Measurements from ENCODE around the gene RPL5. TPM values are rescaled to one million over a fixed set of nuclear protein-coding genes. Genes with fewer than 3 reads are reported as not detected.
"Not testable (repeated sequence)": the region's sequence is repeated elsewhere in the genome, so short reads cannot be mapped to it uniquely, and the experiment has no call there.

The RPL5 gene
- 3,395 and 3,707 TPM in 2 replicates for total RNA-seq (2014; rRNA removed; shearing (Covaris generic))

DNA sequence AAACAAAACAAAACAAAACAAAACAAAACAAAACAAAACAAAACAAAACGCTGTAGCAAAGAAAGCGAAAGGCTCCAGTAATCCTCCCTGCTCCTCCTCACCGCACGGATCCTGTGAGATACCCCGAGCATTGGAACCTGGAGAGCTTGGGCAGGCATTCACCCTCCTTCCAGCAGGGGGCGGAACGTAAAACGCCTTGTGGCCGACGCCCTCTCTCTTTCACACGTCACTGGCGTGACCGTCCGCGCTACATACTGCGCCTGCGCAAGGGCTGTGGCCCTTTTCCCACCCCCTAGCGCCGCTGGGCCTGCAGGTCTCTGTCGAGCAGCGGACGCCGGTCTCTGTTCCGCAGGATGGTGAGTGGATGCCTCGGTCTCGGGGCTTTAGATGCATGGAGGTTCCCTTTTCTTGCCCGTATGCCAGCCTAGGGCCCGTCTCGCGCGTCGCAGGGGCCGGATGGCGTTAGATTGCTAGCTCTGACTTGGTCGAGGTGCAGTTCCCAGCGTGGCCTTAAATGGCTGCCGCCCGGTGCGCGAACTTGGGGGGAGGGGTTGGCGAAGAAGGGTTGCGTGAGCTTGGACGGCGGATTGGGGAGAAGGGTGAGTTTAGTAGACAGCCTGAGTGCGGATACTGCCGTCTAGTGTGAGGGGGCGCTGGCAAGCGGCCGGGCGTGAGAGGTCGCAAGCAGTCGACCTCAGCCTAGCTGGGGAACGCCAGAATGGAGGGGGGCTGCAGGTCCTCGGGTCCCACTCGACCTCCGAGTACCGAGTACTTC is at the start of gene RPL5:
TSS of gene RPL5 (plus strand) at position 279 of the 775 bp plus-strand sequence. CDS start at position 354, 75 bp downstream.
- Histone ChIP-seq H3K4me3 (peak within 1 kb of the TSS; percentile 98), H3K9me3 (replicated peaks) (no peaks in the 10 kb centered on the region), H3K27ac (peak within 1 kb of the TSS; percentile 96), H3K27me3 (no peaks in the 10 kb centered on the region), H3K4me1 (peaks cover 10% of the 10 kb centered on the region), H3K36me3 (peaks cover 50% of the 10 kb centered on the region)
- peak; percentile 96 to 99 for DNase-seq

DNA sequence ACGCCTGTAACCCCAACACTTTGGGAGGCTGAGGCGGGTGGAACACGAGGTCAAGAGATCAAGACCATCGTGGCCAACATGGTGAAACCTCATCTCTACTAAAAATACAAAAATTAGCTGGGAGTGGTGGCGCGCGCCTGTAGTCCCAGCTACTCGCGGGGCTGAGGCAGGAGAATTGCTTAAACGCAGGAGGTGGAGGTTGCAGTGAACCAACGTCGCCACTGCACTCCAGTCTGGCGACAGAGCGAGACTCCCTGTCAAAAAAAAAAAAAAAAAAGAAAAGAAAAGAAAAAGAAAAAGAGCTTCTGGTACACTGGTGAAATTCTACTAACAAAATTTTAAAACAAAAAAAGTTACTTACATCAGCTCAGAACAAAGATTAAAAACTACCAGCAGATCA is 48.3 kb upstream of the RPL5 start:
- H3K27me3 ChIP-seq; H3K27ac ChIP-seq; H3K36me3 ChIP-seq; H3K4me1 ChIP-seq; H3K9me3 ChIP-seq (replicated peaks): not testable (repeated sequence)
- peak; percentile 23 to 41 for DNase-seq
- H3K4me3 ChIP-seq = peak overlapping the region; percentile 87

DNA sequence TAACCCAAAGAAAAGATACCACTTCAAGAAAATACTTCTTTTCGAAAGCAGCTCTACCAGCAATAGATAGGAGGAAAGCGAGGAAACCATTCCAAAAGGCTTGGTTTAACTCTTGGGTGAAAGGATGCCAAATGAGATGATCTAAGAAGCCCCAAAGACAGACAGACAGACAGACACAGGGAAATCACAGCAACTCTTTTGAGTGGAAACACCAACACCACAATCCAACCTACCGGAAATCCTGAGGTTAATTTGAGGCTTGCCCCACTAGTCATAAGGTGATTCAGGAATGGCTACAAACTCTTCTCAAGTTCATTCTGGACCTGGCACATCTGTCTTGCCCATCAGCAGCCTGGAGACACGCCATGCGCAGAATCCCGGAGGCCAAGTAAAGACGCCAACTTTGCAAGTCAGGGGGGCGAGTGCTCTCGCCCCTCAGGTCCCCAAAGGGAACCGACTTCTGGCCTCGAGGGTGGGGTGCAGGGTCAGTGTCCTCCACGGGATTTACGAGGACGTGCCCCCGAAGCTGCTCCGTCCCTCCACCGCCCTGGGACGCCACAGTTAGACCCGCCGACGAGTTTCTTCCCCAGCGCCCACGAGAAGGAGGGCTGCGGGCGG is 47.7 kb upstream of the RPL5 start:
- peak; percentile 51 to 72 for DNase-seq
- Histone ChIP-seq H3K36me3 (no peaks in the 10 kb centered on the region), H3K4me3 (peak overlapping the region; percentile 87), H3K4me1 (no peaks in the 10 kb centered on the region), H3K27ac (peak overlapping the region; percentile 58; the same call in 1 of the 2 replicates), H3K27me3 (no peaks in the 10 kb centered on the region), H3K9me3 (replicated peaks) (no peaks in the 10 kb centered on the region)

DNA sequence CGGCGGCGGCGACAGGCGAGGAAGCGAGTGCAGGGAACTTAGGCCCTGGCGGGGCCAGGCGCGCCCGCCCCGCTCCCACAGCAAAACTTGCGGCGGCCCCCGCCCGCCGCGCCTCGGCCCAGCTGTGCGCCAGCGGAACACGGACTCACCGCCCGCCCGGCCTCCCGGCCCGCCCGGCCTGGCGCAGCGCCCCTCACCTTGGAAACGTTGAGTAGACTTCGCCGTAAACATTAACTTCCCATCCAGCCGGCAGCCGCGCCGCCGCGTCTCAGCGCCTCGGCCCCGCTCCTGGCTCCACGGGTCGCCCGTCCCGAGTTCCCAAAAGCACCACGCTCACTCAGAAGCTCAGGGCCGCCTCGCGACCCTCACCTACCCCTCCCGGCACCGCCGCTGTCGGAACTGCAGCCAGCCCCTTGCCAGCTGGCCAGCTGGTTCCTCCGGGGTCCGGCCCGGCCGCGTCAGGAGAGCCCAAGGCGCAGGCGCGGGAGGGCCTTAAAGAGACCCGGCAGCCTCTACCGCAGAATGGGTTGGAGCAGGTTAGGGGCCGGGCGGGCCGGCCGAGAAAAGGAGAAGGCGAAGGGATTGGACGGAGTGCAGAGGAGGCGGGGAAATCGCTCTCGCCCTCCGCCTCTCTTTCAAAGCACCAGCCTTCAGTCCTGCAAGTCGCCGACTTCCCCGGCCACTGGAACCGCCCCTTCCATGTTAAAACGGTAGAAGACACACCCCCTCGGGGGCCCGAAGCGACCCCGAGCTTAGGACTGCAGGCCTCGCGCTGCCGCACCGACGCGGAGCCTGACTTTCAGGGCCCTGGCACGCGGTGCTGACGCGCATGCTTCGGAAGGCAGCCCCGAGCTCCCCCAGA is 47.0 kb upstream of the RPL5 start, which contains the start of gene EVI5:
TSS of gene EVI5 (minus strand) at position 470 of the 862 bp plus-strand sequence. CDS start 48,562 bp downstream, outside the sequence.
- DNase-seq = peak; percentile 98
- H3K4me1 ChIP-seq = no peaks in the 10 kb centered on the region
- peak within 1 kb of the TSS; percentile 58 for H3K27ac ChIP-seq
- no peaks in the 10 kb centered on the region for H3K27me3 ChIP-seq
- no peaks in the 10 kb centered on the region for H3K9me3 ChIP-seq (replicated peaks)
- no peaks in the 10 kb centered on the region for H3K36me3 ChIP-seq
- H3K4me3 ChIP-seq = peak within 1 kb of the TSS; percentile 87

DNA sequence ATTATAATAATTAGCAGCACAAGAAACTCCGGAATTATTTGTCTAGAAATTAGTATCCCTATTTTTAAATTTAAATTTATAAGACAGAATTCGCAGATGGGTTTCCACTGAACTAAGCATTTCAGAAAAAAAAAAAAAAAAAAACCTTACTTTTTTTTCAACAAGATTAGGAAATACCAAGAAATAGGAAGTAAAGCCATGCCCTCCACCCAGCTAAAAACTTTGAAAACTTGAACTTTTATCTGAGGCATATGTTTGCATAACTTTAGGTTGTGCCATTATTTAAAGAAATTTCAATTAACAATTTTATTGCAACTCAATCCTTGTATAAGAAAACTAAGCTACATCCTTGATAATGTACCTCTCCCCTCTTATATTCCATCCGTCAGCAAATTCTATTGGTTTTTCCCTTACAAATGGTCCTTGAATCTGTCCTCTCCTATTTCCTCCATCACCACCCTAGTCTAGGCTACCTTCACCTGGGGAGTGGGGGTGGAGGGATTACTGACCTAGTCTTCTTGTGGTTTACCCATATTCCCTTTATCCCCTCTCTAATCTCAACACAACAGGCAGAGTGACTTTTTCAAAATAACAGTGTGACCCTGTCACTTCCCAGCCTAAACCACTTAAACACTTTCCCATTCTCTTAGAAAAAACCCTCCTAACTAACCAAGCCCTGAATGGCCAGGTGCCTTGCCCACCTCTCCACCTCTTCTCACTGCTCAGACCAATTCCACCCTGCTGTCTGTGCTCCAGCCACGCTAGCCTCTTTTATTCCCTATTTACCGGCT is 45.5 kb upstream of the RPL5 start:
- Histone ChIP-seq H3K4me1 (no peaks in the 10 kb centered on the region), H3K27me3 (no peaks in the 10 kb centered on the region), H3K27ac (no peak overlapping the region), H3K9me3 (replicated peaks) (no peaks in the 10 kb centered on the region), H3K36me3 (no peaks in the 10 kb centered on the region), H3K4me3 (no peak overlapping the region)
- no peak for DNase-seq

DNA sequence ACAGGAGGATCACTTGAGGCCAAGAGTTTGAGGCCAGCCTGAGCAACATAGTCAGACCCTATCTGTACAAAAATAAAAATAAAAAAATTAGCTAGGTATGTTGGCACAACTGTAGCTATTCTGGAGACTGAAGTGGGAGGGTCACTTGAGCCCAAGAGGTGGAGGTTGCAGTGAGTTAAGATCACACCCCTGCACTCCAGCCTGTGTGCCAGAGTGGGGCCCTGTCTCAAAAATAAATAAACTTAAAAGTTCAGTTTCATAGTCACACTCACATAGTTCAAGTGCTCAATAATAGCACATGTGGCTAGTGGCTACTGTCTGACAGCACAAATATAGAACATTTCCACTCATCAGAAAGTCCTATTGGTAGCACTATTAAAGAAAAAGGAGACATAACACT is 41.8 kb upstream of the RPL5 start:
- no peak for DNase-seq
- Histone ChIP-seq H3K4me1 (no peaks in the 10 kb centered on the region), H3K36me3 (no peaks in the 10 kb centered on the region), H3K4me3 (no peak overlapping the region), H3K9me3 (replicated peaks) (no peaks in the 10 kb centered on the region), H3K27ac (no peak overlapping the region), H3K27me3 (no peaks in the 10 kb centered on the region)

DNA sequence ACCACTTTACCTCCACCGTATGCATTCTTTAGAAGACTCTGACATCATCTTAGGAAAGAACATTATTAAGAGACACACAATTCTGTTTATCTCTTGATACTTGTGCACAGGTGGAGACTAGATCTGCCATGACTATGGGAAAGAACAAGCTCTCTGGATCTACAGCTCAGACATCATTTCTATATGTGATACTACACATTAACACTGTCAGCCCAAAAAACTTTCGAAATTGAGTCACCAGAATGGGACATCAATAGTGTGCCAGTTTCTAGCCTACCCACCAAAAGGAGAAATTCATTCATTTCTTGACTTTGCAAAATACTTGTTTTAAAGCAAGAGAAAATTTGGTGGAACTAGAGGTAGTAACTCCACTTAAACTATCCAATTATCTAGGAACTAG is 41.0 kb upstream of the RPL5 start:
- Histone ChIP-seq H3K27me3 (no peaks in the 10 kb centered on the region), H3K27ac (no peak overlapping the region), H3K4me3 (no peak overlapping the region), H3K9me3 (replicated peaks) (no peaks in the 10 kb centered on the region), H3K4me1 (no peaks in the 10 kb centered on the region), H3K36me3 (no peaks in the 10 kb centered on the region)
- DNase-seq = no peak

DNA sequence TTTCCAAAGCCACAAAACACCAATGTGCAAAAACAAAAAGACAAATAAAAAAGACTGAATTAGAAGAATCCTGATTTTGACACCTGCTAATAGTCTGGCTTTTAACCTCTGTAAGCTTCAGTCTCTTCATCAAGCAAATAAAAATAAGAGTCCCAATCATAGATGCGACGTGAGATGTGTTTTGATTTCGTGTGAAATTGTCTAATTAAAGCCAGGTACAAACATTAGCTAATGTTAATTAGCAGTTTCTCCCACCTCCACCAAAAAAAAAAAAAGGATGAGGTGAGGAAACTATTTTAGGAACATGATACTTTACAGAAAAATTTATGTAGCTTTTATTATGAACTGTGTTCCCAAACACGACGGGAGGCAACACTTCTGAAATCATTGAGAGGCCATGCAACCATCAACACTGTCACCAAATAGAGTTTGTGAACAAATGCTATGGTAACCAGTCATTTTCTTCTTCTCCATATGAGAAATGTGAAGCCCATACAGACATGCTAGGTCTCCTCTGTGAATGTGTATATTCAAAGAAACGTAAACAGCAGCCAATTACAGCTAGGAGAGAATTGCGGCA is 40.3 kb upstream of the RPL5 start:
- no peaks in the 10 kb centered on the region for H3K27me3 ChIP-seq
- no peaks in the 10 kb centered on the region for H3K4me1 ChIP-seq
- H3K4me3 ChIP-seq = no peak overlapping the region
- no peak for DNase-seq
- H3K9me3 ChIP-seq (replicated peaks) = no peaks in the 10 kb centered on the region
- H3K36me3 ChIP-seq = no peaks in the 10 kb centered on the region
- H3K27ac ChIP-seq = no peak overlapping the region

DNA sequence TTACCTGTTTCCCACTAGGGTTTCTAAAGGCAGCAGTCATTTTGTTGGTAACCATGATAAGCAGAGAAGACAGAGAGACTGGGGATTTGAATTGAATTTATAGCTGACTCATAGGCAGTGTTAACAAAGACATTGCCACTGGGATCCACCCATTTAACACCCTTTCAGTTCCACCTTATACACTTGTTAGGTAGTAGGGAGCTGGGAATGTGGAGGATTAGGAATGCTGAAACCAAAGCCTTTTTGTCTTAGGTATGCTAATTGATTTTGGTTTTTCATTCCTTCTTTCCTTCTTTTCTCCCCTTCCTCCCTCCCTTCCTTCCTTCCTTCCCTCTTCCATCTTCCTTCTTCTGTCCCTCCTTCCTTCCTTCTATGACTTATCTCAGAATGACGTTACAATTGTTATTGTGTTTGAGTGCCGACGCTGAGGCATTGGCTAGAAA is 39.5 kb upstream of the RPL5 start:
- no peaks in the 10 kb centered on the region for H3K27me3 ChIP-seq
- no peaks in the 10 kb centered on the region for H3K4me1 ChIP-seq
- no peaks in the 10 kb centered on the region for H3K36me3 ChIP-seq
- no peak overlapping the region for H3K4me3 ChIP-seq
- no peak for DNase-seq
- no peaks in the 10 kb centered on the region for H3K9me3 ChIP-seq (replicated peaks)
- no peak overlapping the region for H3K27ac ChIP-seq

DNA sequence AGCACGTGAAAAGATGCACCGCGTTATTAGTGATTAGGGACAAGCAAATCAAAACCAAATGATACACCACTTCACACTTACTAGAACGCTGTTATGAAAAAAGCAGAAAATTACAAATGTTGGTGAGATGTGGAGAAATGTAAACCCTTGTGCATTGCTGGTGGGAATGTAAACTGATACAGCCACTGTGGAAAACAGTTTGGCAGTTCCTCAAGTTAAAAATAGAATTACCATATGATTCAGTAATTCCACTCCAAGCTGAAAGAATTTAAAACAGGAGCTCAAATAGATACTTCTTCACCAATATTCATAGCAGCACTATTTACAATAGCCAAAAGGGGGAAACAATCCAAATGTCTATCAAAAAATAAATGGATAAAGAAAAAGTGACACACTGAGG is 36.7 kb upstream of the RPL5 start:
- no peak for DNase-seq

DNA sequence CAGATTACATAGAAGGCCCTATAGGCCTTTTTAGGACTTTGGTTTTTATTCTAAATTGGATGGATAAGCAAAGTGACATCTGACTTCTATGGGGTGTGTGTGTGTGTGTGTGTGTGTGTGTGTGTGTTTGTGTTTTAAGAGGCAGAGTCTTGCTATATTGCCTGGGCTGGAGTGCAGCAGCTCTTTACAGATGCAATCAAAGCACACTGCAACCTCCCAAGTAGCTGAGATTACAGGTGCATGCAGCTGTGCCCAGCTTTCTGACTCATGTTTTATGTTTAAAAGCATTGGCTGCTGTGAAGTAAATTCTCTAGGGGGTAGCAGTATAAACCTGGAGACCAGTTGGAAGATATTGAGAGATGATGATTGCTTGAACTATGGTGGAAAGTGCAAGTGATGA is 34.5 kb upstream of the RPL5 start:
- no peak overlapping the region for H3K27ac ChIP-seq
- no peaks in the 10 kb centered on the region for H3K27me3 ChIP-seq
- no peaks in the 10 kb centered on the region for H3K4me1 ChIP-seq
- H3K36me3 ChIP-seq = no peaks in the 10 kb centered on the region
- H3K9me3 ChIP-seq (replicated peaks) = no peaks in the 10 kb centered on the region
- DNase-seq = no peak
- no peak overlapping the region for H3K4me3 ChIP-seq

More for the DNA sequence above, 36.7 kb upstream of the RPL5 start:
- H3K9me3 ChIP-seq (replicated peaks) = no peaks in the 10 kb centered on the region
- H3K27ac ChIP-seq = no peak overlapping the region
- no peaks in the 10 kb centered on the region for H3K36me3 ChIP-seq
- H3K4me3 ChIP-seq = no peak overlapping the region
- no peaks in the 10 kb centered on the region for H3K27me3 ChIP-seq
- no peaks in the 10 kb centered on the region for H3K4me1 ChIP-seq

DNA sequence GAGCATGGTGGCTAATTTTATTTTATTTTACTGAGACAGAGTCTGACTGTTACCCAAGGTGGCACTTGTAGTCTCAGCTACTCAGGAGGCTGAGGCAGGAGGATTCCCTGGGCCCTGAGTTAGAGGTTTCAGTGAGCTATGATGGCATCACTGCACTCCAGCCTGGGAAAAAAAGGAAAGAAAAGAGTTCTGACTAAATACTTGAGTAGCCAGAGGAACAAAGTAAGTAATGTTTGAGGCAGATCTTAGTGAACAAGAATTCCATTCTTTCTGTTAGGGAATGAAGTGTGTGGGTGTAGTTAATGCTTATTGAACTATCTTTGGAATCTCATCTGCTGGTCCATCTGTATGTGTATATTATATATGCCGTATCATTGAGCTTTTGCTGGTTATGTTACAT is 33.9 kb upstream of the RPL5 start:
- Histone ChIP-seq H3K27ac (no peak overlapping the region), H3K4me1 (no peaks in the 10 kb centered on the region), H3K9me3 (replicated peaks) (no peaks in the 10 kb centered on the region), H3K36me3 (no peaks in the 10 kb centered on the region), H3K27me3 (no peaks in the 10 kb centered on the region), H3K4me3 (no peak overlapping the region)
- DNase-seq = no peak

DNA sequence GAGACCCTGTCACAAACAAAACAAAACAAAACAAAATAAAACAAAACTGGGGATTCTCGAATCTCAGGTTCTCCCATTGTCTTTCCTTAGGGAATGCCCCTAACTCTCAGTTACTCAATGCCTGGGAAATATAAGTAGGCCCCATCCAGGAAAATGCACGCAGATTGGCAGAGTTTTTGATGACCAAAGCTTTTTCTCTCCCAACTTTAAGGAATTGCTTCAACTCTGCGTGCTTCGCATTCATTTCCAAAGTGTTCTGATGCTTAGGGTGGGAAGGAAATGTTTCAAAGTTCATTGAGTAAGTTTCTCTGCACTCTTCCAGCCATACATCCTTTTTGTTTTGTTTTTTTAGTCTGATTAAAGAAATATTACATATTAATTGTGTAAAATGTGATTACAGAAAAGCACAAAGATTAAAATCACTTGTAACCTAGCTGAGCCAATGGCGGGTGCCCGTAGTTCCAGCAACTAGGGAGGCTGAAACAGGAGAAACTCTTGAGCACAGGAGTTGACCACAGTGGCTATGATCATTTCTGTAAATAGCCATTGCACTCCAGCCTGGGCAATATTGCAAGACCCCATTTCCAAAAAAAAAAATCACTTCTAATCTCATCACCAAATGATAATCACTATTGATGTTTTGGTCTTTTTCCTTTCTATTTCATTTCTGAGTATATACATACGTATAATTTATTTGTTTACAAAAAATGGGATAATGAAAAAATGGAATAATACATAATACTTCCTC is 28.5 kb upstream of the RPL5 start:
- Histone ChIP-seq H3K27ac (no peak overlapping the region), H3K4me3 (no peak overlapping the region), H3K27me3 (no peaks in the 10 kb centered on the region), H3K36me3 (no peaks in the 10 kb centered on the region), H3K9me3 (replicated peaks) (0 out of 2 replicates have a peak, but pooled peaks cover 3% of the 10 kb centered on the region), H3K4me1 (no peaks in the 10 kb centered on the region)
- DNase-seq = no peak

Data from SJCRH30 (cell line).